ENCODE measurements around the gene TPPP2.
A peak's percentile ranks its signal among the peaks of the same experiment; 100 is the strongest.

The TPPP2 gene

DNA sequence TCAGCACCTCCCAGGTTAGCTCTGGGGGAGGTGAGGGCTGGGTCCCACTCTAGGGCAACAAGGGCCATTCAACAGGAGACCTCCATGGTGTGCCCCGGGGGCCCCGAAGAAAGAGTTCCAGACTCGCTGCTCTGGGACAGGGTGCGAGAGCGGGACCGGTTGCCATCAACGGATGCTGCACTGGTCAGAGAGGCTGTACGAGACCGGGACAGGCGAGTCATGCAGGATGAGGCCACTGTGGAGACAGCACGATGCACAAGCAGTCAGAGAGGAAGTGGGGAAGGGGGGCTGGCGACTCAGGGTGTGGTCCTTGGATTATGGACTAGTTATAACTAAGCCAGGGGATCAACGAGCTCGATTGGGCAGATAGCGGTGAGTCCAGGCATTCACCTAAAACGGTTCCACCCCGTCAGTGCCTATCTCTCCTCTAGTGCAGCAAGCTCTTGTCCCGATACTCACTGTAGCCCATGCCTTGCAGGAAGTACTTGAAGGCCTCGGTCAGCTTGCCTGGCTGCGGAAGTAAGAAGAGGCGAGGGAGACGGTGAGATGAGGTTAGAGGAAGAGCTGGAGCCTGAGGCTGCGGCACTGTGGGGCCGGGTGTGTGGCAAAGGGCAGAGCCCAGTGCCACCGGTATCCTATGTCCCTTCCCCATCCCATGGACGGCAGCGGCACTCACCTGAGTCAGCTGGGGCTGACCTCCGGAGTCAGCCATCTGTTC is 12.3 kb upstream of the TPPP2 start:
- DNase-seq = no peak

DNA sequence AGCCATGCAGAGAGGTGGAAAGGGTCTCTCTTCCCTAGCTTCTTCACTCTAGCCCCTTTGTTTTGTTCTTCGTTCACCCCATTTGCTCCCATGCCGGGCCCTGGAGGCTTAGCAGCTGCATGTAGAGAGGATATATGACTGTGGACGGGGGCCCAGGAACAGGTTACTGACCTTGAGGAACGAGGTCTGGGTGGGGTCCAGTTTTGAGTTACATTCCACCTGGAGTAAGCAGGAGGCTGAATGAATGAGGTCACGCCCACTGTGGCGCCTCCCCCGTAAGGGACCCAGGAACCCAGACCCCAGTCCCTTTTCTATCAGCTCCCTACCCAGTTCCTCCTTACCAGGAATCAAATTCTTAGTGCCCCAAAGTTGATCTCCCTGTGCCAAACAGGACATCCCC is 11.7 kb upstream of the TPPP2 start:
- DNase-seq = no peak

DNA sequence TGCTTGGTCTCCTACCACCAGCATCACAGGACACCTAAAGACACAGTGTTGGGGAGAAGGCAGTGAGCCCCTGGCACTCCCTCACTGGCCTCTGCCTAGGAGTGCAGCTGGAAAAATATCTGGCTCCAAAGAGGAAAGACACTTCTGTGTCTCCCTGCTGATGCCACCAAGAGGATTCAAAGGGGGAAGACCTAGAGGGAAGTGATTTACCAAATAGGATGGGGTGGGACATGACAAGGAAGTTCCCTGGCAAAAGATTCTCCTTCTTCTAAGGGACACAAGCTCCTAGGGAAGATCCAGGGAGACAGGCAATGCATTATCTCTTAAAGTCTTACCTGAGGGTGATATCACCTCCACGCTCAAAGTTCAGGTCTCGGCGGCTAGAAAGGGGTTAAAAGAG is 11.2 kb upstream of the TPPP2 start:
- DNase-seq = no peak

DNA sequence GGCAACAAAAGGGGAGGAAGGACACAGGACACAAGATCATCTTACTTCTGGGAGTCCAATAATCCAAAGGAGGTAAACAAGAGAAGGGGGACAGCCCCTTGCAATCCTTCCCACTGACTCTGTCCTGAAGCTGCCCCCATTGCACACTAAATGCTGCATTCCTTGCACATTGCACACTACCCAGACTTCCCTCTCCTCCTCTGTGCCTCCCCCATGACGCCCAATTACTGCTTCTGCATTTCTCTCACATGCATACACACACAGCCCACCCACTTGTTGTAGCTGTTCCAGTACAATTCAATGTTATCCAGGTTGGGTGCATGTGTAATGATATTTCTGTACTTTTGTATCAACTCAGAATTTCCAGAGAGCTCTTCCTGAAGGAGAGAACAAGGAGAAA is 10.7 kb upstream of the TPPP2 start:
- DNase-seq = no peak

DNA sequence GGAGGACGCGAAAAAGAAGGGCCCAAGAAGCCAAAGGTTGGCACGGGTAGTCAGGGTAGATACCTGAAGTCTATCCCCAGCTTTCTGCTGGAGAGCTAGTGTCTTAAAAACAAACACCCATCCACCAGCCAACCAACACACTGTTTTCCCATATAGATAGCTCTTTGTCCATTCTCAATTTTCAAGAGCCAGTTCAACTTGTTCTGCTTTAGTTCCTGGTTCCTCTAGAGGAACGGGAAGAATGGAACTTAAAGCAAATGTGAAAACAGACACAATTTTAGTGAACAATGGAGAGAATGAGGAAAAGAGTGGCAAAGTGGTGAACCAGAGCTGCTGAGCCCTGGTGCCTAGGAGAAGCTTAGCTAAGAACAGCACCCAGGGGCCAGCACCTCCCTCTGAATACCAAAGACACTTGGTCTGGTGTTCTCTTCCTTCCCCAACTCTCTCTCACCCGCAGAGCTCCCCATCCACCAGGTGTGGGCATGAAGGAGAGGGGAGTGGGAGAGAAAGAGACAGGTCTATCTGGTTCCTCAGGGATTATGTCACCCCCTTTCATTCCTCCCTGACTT is 9.0 kb upstream of the TPPP2 start:
- no peak for DNase-seq

DNA sequence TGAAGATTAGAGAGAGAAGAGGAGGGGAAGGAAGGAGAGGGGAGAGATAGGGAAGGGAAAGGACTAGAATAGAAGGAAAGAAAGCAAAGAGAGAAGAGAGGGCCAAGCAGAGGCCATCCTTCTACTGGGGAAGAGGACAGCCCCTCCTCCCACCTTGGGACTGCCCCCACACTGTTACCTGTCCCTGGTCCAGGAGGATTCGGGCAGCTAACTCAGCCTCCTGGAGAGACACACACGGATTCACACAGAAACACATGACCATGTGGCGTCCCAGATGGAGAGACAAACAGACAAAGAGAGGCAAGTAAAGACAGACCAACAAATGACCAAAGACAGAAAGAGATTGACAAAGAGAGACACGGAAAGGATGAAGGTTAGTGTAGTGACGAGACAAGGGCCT is 7.3 kb upstream of the TPPP2 start:
- no peak for DNase-seq

DNA sequence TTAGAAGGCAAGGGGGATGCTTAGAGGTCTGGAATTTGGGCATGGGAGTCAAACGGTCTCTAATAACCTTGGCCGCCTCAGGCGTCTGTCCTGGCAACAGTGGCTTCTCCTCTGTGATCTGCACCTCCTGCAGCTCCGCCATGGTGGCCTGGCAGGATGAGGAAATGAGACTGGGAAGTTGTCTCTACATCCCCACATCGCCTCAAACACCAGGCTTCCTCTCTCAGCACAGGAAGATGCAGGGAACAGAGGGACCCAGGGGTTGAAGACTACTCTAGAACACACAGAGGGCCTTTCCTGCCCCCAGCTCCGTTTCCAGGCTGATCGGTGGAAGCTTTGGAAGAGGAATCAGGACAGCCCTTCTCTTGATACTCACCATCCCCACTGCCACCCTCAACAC is 6.8 kb upstream of the TPPP2 start:
- no peak for DNase-seq

DNA sequence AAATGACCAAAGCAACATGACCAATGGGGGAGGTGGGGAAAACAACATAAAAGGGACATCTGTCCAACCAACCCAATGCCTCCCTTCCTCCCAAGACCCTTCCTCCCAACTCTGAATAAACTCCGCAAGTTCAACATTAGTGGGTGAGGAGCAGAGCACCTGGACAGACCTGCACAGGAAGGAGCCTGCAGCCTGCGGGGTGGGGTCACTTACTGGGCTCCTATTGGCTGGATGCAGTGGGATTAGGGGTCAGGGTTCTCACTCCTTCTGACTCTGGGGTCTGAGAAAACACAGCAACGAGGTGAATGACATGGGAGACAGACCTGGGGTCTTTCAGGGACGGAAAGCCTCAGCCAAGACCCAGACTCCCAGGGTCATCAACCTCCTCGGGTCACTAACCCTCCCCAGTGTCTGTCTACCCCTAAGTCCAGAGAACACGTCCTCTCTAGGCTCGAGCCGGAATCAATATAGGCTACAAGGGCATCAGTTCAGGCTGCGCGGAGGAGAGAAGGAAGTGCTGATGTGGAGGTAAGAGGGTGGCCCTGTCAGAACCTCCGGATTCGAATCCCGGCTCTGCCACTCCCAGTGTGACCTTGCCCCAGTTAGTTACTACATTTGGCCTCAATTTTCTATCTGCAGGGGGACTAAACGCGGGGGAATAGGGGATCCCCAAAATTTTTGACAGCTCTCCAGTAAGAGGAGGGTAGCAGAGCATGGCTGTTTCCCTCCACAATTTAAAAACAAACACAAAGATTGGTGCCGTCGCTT is 6.0 kb upstream of the TPPP2 start:
- DNase-seq = peak in 1 of 2 donors; percentile 20

DNA sequence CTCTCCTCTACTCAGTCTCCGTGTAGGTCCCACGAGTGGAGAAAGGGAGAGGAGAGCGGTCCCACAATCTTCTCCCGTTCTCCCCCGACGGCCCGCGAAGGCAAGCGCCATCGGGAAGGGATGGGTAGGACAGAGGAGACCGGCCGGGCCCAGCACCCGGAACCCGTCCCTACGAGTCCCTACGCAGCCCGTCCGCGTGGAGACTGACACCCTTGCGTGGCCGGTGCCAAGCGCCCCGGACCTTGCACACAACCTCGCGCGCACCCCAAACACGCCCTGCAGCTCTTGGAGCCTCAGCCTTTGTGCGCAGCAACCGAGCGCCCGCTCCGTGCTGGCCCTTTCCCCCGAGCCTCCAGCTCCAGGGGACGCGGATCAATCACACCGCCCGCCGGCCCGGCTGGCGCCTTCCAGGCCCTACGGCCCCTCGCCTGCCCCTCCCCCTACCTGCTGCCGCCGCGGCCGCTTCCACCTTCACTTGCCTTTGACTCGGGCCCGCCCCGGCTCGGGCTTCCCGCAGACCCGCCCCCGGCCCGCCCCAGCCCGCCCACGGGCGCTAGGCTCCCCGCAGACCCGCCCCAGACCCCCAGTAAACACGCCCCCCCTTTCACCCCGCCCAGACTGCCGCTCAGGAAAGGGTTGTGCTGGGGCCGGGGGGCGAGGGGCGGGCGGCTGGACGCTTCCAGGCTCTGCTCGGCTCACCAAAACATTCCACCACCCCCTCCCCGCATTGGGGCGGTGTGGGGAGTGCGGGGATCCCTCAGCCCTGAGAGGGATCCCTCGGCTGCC is 5.2 kb upstream of the TPPP2 start, which contains the start of gene NDRG2:
TSS of gene NDRG2 (minus strand) at position 477 of the 786 bp plus-strand sequence. CDS start 1,746 bp downstream, outside the sequence.
- DNase-seq = peak; percentile 83

DNA sequence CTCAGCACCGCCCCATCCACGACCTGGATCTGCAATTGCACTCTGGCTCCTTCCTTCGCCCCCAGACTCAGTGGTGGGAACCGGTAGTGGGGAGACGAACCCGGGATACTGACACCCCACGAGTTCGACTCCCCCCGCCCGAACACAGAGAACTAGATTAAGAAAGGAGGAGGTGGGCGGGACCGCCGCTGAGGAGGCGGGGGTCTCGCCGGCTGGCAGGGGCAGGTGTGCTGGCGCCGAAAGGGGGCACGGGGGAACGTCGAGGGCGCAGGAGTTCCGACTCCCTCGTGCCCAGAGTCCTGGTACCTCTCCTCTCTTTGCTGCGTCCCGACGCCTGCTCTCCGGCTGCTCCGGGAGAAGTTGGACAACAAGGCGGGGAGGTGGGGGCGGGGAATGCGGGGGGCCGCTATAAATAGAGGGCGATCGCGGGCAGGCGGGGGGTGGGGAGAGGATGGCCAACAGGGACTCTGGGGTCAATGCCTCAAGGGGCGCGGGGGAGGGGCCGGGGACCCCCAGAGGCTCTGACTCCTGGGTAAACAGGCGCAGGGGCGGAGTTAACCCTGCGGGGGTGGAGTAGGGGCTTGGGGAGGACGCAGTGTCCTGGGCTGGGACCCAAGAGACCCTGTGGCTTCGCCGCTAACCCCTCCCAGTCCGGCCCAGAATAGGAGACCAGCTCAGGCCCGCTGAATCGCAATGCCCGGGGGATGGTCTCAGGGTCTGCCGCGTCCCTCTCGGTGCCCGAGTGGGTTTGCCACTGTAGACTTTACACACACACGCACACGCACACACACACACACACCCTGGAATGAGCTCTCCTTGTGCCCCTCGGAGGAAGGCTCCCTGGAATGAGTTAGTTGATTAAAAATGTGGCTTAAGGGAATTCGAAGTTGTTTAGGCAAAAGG is 4.4 kb upstream of the TPPP2 start:
- DNase-seq = no peak

DNA sequence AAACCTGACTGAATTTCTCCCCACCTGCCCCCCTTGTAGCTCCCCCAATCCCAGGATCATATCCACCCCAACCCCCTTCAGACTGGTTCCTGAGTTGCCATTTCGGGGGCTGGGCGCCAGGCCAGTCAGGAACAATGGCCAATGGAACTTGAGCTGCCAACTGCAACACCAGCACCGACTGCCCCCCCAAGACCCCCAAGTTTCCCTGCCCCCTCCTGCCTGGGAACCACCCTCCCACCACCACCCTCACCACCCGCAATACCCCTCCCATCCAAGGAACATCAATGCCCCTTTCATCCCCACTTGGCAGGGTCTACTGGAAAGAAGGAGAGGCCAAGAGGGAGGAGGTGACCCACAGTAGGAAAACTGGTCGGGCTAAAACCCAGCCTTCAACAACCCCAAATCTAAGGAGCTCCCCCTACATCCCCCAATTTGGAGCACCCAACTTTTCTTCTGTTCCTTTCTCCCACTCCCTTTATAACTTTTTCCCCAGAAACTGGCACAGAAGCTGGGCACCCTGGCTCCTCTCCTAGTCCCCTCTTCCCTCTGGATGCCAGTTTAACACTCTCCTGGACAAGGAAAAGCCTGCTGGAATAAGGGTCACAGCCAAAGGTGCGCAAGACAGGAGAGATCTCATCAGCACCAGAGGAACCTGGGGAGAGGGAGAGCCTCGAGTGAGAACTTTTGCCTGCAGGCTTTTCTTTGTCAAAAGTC is 3.6 kb upstream of the TPPP2 start:
- no peak for DNase-seq

DNA sequence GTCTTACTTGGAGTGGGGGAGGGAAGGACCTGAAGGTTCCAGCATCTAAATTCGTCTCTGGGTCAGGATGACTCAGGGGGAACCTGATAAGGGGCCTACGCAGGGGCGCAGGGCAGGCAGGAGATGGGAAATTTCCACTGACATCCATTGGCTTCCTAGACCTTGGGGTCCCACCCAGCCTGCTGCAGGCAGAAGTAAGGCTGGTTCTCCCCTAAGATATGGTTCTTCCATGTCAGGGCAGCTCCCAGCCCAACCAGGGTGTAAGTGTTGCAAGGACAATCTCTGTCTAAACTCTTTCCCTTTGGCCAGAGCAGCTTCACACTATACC is 3.1 kb upstream of the TPPP2 start:
- DNase-seq = no peak

DNA sequence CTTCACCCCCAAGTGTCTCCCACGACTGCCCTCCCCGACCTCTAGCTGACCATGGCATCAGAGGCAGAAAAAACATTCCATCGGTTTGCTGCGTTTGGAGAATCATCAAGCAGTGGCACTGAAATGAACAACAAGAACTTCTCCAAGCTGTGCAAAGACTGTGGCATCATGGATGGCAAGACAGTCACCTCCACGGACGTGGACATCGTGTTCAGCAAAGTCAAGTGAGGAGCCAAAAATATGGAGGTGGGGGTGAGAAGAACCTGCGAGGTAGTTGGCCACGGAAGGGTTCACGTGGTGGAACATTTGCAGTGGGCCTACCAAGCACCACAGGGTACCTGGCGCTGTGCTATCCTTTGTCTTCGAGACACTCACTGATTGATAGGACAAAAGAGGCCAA is 514 bp downstream of the TPPP2 start:
- DNase-seq = no peak

DNA sequence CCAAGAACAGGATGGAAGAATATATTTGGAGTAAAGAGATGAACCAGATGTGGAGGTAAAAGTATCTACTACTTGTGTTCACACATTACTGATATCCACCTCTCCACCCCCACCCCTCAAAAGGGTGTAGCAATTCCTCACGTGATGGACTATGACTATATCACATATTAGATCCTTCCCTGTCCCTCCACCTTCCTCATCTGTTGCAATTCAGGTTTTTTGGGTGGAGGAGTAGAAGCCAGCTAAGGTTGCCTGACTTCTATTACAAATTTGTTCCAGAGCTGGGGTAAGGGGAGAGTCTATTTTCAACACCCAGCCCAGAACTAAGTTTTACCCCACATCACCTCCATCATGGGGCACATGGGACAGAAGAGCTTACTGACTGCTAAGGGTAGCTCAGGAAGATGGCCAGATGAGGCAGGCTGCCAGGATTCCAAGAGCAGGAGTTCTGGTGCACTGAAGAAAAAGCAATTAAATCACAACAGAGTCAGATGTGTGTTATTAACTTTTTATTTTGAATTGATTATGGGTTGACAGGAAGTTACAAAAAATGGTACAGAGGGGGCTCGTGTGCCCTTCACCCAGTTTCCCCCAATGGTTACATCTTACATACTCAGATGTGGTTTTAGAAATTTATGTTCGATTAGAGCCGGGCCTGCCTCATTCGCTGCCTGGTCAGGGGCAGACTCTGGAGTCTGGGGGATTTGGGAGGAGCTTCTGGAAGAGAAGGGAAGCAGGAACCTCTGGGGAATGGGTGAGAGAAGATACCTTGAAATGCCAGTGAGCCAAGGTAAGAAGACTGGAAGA is 2.5 kb downstream of the TPPP2 start:
- DNase-seq = no peak

DNA sequence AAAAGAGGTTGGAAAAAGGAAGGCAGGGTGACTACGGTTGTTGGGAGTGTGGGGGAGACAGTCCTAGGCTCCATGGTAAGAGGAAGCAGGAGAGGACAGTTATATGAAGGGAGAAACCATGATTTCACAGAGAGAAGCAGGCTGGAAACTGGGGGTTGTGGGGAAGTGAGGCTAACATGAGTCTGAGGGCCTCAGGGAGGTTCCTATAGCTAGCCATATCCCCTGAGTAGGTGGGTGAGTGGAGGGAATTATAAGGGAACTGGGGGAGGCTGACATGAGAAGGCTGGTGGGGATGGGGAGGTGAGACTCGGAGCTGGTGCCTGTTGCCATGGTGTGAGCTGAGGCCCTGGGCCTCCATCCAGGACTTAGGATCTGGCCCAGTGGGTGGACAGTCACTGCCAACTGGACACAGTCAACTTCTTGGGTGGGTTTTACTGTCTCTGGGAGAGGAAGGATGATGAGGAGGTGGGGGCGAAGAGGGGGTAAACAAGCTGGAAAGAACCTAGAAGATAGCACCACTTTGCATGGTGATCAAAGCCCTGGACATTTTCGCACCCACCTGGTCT is 3.2 kb downstream of the TPPP2 start:
- DNase-seq = no peak

DNA sequence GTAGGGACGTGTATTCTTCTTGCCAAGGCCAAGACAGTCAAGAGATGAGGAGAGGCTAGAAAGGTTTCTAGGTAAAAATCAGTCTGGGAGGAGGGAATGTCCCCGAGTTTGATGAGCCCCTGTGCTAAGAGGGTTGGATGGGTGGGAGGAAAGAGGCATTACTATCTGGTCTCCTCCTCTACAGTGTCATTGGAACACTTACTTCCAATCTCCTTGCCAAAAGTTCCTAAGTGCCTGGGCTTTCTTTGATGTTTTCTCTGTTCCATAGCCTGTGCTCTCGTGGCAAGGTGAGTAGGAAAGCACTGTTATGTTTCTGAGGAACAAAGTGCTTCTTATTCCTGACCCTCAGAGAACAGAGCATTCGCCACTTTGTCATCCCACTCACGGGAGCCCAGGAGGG is 4.7 kb downstream of the TPPP2 start, which contains the start of gene RNASE13:
TSS of gene RNASE13 (minus strand) at position 101 of the 400 bp plus-strand sequence. CDS start 519 bp downstream, outside the sequence.
- DNase-seq = no peak

DNA sequence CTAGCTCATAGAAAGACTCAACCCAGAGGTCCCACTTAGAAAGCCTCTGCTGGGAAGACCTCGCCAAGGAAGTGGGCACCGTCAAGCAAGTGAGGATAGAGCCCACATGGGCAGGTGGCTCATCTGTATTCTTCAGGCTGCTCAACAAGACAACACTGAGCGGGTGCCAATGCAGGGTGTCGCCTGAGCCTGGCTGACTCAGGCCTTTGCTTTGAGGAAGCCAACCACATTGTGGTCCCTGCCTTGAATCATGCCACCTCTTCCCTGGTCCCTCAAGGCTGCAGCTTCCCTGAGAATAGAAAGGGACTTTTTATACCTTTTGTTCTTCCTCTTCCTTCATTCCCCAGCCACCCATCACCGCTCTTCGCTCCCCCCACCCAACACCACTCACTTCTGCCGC is 6.7 kb downstream of the TPPP2 start:
- DNase-seq = no peak

DNA sequence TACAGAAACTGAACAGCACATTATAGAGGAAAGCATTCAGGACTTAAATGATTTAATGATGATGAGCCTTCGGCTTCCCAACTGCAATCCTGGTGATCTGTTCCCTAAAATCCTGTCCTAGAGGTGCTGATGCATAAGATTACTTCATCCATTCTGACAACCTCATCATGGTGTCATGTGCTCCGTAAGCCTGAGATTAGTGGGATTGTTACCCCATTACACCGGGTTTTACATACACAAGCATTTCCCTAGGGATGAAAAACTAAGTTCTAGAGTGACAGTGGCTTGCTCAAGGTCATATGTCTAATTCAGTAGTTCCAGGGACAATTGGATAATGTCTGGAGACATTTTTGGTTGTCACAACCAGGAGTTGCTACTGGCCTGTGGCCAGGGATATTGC is 7.1 kb downstream of the TPPP2 start:
- no peak for DNase-seq

DNA sequence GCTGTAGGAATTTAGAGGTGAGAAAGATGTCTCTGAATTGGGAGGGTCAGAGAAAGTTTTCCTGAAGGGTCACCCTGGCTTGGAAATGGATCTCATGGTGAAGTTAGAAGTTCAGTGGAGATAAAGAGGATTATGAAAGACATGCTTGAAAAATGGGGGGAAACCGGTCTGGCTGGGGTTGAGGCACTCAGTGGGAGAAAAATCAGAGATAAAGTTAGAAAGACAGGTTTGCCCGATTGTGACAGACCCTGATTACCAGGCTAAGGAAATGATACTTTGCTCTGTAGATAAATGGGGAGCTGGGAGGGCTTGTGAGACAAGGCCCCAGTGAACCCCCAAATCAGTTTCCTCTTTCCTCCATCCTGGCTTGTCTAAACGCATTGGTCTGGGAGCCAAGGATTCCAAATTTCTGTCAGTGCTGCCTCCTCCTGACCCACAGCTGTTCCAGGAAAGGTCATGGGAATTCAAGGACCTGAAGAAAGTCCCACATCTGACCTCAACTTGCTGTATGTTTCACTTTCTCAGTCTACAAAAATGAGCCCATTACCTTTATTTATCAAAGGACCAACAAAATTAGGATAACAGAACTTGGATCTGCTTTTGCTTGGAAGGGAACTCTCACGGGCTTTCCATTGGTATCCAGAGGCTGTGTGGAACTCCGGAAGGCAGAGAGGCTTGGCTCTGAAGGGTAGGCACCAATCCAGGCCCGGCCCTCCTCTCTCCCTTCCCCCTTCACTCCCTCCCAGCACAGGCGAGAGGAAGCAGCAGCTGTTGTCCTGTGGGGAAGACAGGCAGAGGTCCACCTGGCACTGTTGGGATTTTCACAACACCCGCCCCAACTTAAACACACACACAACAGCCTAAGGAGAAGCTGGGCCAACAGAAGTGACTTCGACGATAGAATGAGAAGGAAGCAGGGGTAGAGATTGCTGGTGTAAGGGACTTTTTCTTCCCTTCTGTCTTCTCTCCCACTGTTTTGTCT is 8.7 kb downstream of the TPPP2 start:
- DNase-seq = no peak

Data from CD4-positive, alpha-beta T cell treated with Interleukin-1 beta for 1 hour (primary cell).